COR-L47 (cell line): ENCODE results near the gene FRAT2.

Experiments
- DNase-seq: peaks from one replicate; lab custom pipeline; 2025; lab: John Stamatoyannopoulos, UW

Gene FRAT2

GRCh38 chr10:97323501-97323900 is 11.0 kb downstream of the FRAT2 start:
- no peak for DNase-seq

- peak; percentile 49 for DNase-seq
These were observed 12.7 kb downstream of the FRAT2 start for GRCh38 chr10:97321804-97322190.

GRCh38 chr10:97321032-97321803 is 13.3 kb downstream of the FRAT2 start:
- no peak for DNase-seq

GRCh38 chr10:97320480-97321031 is 14.0 kb downstream of the FRAT2 start:
- DNase-seq, result no peak

GRCh38 chr10:97319671-97320479 is 14.7 kb downstream of the FRAT2 start:
- no peak for DNase-seq

GRCh38 chr10:97318772-97319651 is 15.5 kb downstream of the FRAT2 start, which contains the start of gene FRAT1:
Gene FRAT1, plus strand, starts transcription at chr10:97319271. Its CDS starts 183 bp downstream, at chr10:97319454.
- DNase-seq, result peak; percentile 46

- no peak for DNase-seq
These were observed 19.9 kb downstream of the FRAT2 start for GRCh38 chr10:97314671-97315070.

GRCh38 chr10:97312897-97313296 is 21.6 kb downstream of the FRAT2 start:
- no peak for DNase-seq

GRCh38 chr10:97311111-97311626 is 23.4 kb downstream of the FRAT2 start:
- no peak for DNase-seq

GRCh38 chr10:97307866-97308780 is 26.4 kb downstream of the FRAT2 start:
- no peak for DNase-seq

GRCh38 chr10:97307441-97307840 is 27.1 kb downstream of the FRAT2 start:
- no peak for DNase-seq

- DNase-seq, result no peak
These were observed 32.3 kb downstream of the FRAT2 start for GRCh38 chr10:97302088-97302791.

- no peak for DNase-seq
These were observed 33.5 kb downstream of the FRAT2 start for GRCh38 chr10:97300980-97301379.

GRCh38 chr10:97298223-97298571 is 36.3 kb downstream of the FRAT2 start:
- no peak for DNase-seq

- DNase-seq, result no peak
These were observed 36.8 kb downstream of the FRAT2 start for GRCh38 chr10:97297556-97298222.

GRCh38 chr10:97292862-97293198 is 41.7 kb downstream of the FRAT2 start:
- DNase-seq, result no peak

- peak; percentile 91 for DNase-seq
These were observed 42.2 kb downstream of the FRAT2 start, which contains the start of gene ARHGAP19 for GRCh38 chr10:97292097-97292861. Gene ARHGAP19, minus strand, starts transcription at chr10:97292637. Its CDS starts 10 bp downstream, at chr10:97292627.

- no peak for DNase-seq
These were observed 43.0 kb downstream of the FRAT2 start for GRCh38 chr10:97291357-97292096.
